OCI-M1 (cell line): ENCODE measurements around the gene PACRG.

ENCODE experiments used
- DNase-seq: peaks from one replicate; lab custom pipeline; 2025; lab: John Stamatoyannopoulos, UW

Gene PACRG

DNA sequence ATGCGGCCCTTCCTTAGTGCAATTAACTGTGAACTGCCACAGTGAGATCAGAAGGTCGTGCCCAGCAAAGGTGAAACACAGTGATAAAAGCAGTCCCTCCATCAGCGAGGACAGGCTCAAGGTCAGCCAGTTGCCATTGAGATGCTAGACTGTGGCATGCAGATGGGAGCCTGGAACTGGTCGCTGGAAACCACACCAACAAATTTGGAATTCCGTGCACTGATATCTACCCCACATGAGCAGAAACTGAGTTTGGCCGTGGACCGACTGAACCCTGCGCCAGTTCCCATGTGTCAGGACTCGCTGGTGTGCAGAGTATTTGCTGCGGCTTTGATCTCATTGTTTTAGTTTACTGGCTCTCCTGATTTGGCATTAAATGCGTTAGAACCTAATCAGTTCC is 561.1 kb downstream of the PACRG start:
- DNase-seq, result no peak

DNA sequence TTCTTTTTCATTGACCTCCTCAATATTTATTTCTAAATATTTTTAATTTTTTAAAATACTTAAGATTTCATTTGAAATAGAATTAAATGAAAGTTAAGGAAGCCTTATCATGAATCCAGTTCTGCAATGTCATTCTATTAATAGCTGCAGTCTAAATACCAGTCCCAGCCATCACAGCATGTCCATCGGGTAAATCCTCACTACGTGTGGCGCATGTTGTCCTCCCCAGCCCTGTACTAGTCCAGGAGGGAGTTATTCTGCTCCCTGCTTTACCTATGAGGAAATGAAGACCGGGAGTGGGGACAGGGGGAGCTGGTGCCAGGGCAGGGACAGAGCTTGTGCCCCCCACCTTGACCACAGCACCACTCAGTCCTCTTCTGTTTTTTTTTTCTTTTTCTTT is 561.7 kb downstream of the PACRG start:
- DNase-seq, result no peak

DNA sequence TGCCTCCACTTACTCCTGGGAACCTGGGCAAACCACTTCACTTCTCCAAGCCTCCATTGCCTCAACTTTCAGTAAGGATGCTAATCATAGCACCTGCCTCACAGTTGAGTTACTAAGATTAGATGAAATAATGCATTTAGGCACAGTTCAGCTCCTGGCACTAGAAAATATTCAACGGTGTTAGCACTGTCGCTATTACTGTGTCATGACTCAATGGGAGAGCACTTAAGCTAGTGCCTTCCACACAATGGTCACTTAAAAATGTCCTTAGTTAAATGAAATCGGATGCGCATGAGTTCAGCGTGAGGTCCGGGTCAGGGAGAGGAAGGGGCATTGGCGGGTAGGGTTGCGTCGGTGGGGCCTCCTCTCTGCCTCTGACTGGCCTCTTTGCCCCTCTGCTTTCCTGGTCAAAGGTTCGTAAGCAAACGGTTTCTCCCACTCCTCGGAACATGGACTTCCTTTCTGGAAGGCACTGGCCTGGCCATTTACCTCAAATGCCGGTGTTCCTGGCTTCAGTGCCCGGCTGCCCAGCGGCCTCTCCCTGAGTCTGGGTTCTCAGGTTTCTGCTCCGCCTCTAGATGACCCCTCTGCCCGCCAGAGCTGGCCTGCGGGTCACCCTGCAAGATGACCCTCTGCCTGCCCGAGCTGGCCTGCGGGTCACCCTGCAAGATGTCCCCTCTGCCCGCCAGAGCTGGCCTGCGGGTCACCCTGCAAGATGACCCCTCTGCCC is 562.9 kb downstream of the PACRG start:
- no peak for DNase-seq

DNA sequence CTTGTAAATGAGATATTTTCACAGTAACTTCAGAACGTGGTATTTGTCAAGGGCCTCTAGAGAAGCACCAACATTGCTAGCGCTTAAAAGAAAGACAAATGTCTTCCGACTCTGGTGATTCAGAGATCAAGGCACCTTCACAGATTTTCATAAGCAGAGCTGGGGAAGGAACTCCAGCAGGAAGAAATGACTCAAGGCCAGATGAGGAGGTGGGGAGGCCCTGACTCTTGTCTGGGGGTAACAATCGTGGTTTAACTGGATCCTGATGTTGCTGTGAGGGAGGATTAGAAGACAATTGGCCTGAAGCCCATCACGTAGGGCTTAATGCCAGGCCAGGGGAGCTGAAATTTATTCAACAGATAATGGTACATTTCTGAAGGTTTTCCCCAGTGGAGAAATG is 563.8 kb downstream of the PACRG start:
- no peak for DNase-seq

DNA sequence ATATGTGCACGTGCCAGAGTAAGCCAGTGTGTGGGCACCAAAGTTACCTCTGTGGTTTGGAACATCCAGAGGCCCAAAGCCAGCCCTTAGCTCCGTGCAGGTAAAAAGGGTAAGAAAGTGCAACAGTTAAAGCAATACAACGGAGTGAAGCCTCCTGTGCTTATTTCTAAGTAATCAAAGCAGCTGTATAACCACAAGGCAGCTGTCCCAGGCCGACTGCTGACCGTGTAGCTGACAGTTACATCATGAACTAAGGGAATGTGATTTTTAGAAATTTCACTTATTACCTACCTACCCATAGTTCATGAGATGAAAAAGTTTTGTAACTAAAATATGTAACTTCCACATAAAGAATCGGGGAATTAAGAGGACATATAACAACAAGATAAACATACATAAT is 565.5 kb downstream of the PACRG start:
- no peak for DNase-seq

DNA sequence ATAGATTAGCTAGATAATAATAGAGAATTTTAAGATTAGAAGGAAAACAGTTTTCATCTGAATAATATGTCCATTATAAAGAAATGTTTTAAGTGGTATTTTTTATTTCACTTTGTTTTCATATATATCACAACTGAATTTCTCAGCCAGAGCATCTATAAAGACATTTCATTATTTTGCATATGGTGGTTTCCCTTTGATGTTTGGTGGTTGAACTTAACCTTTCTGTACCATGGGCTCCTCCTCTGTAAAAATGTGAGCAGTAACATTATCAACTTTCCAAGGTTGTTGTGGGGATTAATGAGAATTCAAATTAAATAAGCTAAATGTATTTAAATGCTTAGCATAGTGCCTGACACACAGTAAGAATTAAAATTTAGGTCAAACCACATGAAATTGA is 567.0 kb downstream of the PACRG start:
- DNase-seq, result no peak

DNA sequence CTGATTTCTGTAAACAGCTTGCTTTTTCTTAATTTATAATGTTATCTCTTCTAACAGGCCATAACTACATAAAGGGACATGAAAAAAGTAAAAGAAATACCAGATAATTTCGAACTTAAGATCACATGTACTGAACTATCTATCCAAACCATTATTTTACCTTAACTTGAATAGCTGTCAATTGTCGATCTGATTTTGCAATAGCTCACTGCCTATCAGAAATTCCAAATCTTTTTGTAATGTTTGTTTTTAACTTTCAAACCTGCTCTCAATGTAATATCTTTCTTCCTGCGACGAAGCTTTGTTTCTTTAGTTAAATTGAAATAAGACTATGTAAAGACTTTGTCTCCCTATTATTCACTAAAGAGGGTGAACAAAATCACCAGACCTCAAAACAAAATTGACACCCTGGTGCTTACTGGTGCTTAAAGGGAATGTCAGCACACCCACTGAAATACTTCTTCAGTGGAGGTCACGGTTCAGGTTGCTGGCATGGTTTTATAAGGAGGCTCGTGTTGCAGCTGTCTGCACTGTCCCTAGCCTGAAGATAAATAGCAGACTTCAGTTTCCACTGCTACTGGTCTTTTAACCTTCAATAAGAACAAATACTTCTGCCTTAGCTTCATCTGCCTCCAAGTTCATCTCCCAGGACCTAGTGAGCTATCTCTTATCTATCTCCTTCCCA is 569.2 kb downstream of the PACRG start:
- DNase-seq, result no peak

DNA sequence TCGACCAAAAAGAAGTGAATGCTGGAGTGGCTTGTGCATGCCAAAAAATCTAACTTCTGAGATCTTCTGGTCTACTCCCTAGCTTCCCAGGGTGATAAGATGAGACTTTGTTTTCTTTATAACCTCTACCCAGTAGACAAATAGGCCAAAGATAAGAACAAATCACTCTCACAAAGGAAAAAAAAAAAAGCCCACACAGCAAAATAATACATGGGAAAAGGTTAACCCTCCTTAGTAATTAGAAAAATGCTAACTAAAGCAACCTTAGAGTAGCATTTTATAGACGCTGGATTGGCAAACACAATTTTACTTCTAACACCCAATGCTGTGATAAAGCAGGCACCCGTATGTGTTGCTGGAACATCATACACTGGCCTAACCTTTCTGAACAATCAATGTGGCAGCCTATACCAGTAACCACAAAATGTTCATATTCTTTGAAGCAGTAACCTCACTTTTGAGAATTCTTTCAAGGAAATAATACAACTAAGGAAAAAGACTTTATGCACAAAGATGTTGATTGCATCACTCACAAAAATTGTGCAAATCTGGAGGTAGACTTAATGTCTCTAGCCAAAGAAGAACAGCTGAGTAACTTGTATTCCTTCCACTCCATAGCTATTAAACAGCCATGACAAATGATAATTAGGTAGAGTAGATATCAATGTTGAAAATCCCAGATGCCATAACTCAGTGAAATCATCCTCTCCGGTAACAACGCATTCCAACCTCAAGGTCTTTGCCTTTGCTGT is 570.5 kb downstream of the PACRG start:
- no peak for DNase-seq

DNA sequence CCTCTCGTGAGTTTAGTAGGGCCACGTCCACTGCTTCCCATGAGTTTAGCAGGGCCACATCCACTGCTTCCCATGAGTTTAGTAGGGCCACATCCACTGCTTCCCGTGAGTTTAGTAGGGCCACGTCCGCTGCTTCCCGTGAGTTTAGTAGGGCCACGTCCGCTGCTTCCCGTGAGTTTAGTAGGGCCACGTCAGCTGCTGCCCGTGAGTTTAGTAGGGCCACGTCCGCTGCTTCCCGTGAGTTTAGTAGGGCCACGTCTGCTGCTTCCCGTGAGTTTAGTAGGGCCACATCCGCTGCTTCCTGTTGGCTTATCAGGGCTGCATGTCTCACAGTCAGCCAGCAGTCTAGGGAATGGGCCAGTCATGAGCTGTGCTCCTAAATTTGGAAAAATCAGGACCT is 573.1 kb downstream of the PACRG start:
- DNase-seq, result no peak

DNA sequence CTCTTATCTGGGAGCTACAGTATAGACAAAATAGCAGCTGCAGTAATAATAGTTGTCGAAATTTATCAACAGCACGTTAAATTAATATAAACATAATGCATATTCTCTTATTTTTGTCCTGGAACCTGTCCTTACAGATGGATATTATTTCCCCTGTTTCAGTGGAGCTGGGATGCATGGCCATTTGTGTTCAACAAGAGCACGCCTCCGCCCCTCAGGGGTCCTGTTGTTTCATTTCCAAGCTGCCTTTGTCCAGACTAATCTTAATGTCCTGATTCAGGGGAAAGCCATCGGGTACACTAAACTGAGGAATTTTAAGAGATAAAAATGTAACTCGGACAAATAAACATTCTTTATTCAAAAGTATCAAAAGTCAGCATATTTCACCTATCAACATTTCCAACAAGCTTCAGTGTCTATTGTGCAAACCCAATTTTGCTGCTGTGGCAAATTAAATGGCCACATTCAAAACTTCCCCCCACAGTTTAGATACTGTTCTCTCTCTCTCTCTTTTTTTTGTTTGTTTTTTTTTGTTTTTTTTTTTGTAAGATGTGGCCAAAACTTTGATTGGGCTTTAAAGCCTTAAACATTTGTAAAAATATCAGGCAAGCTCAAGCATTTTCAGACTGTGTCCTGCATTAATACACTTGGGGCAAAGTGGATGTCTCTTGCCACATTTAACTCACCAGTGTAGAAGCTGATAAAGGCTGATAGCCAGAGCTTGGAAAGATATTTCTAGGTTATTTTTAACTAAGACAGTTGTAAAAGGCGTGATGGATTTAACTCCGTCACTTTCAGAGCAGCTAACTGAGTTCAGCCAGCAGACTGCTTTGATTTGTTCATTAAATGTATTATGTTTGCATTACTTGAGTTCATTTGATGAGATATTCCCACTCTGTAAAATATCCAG is 574.2 kb downstream of the PACRG start:
- no peak for DNase-seq

DNA sequence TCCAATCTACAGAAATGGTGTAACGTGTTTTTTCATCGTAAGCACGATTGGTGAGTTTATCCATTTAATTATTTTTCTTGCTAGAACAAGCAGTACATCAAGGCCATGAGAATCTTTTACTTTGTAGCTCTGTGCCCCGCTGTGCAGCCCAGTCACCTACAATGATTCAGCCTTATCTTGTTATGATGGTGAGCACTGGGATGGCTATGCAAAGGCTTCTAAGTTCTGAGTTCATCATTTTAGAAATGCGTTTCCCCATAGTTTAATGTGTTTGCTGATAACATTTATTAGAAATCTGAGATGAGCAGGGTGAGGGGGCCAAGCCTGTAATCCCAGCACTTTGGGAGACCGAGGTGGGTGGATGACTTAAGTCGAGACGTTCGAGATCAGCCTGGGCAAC is 575.0 kb downstream of the PACRG start:
- DNase-seq, result no peak

DNA sequence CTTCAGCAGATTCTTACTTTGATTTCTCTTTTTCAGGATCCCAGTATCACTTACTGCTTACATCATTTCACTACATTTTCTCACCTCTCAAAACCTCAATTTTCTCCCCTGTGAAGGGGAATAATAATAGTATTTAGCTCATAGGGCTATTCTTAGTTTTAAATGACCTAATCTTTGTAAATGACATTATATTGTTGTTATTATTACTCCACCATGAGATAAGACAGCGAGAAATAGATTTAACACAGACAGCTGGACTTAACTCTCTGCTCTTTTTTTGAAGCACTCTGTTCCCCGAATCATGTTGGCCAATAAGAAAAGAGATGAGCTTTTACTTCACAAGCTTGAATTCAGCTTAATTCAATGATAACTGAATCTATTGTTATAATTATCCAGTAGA is 578.2 kb downstream of the PACRG start:
- no peak for DNase-seq

DNA sequence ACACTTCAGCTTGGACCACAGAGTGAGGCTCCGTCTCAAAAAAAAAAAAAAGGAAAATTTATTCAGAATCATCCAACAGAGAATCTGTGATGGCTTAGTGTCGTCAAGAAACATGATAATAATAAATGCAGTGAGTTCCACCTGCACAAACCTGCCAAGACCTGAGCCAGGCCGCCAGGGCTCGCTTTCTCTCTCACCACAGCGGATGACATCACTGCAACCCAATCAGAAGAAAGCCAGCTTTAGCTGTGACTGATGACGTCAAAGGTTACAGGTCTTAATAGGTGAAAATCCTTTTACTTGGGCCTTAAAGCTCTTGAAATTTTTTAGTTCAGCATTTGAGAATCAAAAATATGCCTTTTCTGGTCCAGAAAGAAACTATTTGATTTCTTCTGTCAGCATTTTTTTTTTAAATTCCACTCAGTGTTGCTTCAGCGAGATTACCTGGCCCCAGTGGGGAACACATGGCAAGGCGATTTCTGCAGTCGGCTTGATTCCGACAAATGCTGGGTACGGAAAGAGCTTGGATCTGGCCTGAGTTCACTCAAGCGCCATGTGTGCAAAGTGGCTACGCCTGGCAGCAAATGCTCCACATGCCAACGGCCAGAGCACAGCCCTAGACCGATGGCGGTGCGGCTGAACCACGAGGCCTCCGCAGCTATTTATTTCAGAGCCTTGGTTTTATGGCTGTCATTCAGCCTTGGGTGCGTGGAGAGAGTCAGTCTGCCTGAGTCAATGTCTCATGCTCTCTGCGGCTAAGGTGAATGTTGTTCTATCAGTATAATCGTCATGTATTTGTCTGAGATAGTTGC is 581.1 kb downstream of the PACRG start:
- DNase-seq, result no peak

DNA sequence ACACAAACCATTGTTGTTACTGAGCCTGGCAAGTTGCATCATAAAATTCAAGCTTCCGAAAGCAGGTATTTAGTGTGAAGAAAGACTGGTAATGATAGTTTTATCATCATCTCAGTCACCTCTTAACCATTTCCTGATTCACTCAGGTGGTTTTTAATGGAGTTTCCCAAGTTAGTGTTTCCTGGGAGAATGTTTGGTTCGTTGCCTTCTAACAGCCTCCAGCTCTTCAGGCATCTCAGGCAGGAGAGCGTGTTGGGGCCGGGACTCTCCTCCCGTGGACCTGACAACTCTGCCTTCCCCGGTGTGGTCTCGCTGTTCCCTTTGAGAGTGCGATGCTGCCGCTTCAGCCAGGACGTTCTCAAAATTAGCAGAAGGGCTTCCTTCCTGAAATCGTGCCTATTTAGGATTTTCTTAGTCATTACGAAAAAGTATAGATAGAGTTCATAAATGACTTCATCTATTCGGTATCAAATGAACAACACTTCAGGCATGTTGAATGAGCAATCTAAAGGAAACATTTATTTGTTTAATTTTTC is 581.8 kb downstream of the PACRG start:
- no peak for DNase-seq

DNA sequence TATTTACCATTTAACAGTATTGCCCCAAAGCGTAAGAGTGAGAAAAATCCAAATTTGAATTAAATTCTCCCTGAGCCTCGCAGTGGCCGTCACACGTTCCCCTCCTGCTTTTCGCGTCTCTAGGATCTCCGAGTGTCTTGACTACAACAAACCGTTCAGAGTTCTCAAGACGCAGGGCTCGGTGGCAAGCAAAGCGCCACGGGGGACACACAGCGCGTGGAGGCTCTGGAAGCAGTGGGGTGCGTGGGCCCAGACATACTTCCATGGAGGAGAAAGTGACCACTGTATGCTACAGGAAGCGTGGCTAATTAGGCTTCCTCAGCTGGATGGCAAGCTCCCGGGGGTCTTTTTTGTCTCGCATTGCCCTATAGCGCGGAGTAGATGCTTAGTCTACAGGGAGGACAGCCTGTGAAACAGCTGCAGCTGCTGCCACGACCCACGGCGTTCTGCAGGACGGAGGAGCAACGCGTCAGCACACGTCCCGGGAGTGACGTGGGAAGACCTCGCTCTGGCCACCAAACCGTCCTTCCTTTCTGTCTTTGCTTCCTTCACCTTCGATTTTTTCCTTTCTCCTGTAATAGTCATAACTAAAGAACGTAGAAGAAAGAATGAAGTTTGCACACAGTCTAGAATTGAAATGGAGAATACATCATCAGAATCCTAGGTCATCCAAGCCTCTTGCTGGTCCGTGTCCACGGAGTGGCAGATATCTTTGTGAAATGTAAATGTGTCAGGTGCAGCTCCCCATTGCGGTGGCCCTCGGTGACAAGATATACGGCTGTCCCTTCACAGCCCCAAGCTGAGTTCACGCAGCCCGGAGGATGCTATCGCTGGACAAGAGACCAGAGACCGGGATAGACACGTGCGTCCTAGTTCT is 582.6 kb downstream of the PACRG start:
- DNase-seq, result no peak

DNA sequence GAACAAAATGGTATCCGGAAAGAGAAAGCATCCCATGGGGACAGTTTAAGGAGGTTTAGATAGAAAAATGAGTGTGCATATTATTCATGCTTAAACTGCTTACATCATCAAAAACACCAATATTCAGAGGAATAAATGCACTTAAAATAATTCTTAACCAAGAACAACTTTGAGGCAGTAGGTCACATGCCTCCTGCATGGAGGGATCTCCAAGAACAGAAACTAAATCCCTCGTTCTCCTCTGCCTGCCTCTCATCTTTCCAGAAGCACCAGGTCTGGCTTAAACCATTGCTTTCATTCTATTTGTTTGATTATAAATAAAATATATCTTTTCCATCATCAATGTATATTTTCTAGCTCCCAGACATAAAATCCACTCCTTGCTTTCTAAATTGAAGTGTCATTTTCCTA is 583.2 kb downstream of the PACRG start:
- no peak for DNase-seq

DNA sequence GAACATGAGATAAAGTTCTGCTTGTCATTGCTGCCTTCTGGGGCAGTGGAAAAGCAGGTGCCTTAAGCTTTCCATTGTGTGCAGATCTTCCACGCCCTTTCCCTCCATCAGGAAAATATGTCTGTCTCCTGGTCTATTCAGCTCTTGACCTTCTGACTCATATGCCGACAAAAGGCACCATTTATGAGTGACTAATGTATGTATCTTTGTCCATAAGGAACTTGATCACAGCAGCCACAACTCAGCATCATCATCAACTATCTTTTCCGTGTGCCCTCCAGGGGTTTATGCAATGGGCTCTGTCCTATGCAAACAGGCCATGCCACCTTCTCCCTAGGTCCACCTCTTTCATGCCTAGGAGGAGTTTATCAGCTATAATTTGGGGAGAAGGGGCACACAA is 584.1 kb downstream of the PACRG start:
- no peak for DNase-seq

DNA sequence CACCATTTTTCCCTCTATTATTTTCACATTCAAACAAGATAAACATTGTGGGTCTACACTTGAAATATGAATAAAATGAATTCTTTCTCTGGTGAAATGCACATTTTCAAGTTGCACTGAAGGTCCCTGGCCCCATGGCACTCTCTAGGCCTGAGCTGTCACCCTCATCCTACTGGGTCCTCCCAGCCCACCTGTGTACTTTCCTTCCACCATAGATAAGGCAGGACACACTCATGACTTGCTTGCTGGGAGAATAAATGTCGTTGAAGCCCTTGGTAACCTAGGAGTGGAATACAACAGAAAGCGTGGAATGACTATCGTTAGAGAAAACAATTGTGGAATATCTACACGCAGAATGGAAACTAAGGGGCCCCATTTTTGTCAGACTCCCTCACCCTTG is 585.8 kb downstream of the PACRG start:
- no peak for DNase-seq

DNA sequence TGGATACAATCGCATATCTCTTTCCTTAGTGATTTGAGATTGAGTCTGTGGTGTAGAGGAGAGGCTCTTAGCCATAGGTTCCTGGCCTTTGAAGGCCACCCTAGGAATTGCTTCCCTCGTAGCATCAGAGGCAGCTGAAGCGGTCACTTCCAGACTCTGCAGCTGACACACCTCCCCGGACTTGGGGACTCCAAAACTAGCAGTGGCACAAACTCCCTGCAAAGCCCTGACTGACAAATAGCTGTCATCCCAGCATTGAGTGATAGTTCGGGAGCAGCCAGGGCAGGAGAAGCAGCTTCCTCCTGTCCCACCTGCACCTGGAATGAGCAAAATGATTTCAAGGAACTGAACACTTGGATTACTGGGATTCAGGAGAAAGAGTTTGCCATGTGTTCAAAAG is 586.2 kb downstream of the PACRG start:
- no peak for DNase-seq
